Prostate gland (tissue), 2 donors: ENCODE data around the gene MAP2K3.
"Not testable (repeated sequence)": the region's sequence is repeated elsewhere in the genome, so short reads cannot be mapped to it uniquely, and the experiment has no call there.

ENCODE experiments used
- CTCF ChIP-seq, 4 experiments: fragments of 200-600 bp in 2 of 4; fragments of 450-650 bp in 2 of 4; sonication (generic) in 2 of 4; IDR thresholded peaks; 1 replicate in 3 of 4; 2 replicates in 1 of 4; pipeline ENCODE4 v1.5.1; 2016 to 2019; ENCODE audit warnings: antibody characterized with exemption in 4 of 4, mild to moderate bottlenecking in 2 of 4, moderate library complexity in 2 of 4
- POLR2A ChIP-seq: fragments of 450-650 bp; IDR thresholded peaks from one replicate; pipeline ENCODE4 v1.6.1; 2016; ENCODE audit warnings: antibody characterized with exemption, mild to moderate bottlenecking
- POLR2AphosphoS5 ChIP-seq: sonication (generic); formaldehyde crosslinking; IDR thresholded peaks from one replicate; pipeline ENCODE4 v1.6.1; 2017; ENCODE audit warnings: antibody characterized with exemption

DNA sequence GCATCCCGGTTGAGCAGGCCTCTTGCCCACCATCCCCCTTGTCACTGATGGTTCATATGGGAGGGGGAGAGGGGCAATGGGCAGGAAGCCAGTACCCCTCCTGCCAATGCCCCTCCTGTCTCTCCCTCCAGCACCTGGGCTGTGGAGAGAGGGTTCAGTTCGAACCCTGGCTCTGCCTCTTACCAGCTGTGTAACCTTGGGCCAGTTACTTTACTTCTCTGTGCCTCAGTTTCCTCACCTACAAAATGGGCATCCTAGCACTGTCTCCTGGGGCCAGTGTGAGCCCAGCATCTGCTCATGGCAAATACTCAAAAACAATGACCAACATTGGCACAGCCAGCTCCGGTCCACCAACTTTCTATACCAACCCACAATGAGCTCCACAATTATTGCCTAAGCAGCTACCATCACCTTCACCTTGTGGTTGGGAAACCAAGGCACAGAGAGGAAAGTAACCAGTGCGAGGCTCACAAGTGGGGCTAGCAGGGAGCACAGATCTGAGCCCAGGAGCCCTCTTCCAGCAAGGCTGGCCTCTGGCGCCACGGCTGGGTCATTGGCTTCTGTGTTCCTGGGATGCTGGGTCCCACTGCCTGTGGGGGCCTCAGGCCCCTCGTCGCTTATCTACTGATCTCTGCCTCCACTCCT lies 53.6 kb downstream of the MAP2K3 start:
- TF ChIP-seq CTCF (IDR thresholded peaks at IDR 0.05); POLR2A; POLR2AphosphoS5: not testable (repeated sequence)
